H9 (cell line): ENCODE data around the gene CERS6. TPM values are rescaled to one million over a fixed set of nuclear protein-coding genes. Genes with fewer than 3 reads are reported as not detected.
A peak's percentile ranks its signal among the peaks of the same experiment; 100 is the strongest.

Experiments used
- DNase-seq: peaks from one replicate; pipeline ENCODE4 v3.0.0-alpha.2; 2017
- H2AFZ ChIP-seq: one replicate; pipeline ENCODE4 v1.6.1; 2013; ENCODE audit warnings: mild to moderate bottlenecking, low read length, control low read depth, moderate library complexity
- H2AK5ac ChIP-seq: 2 replicates; pipeline ENCODE4 v1.6.1; 2013; ENCODE audit warnings: low read length, control low read depth, mixed read lengths; ENCODE audit not compliant: insufficient read length
- H2BK120ac ChIP-seq: one replicate; pipeline ENCODE4 v1.6.1; 2013; ENCODE audit warnings: low read depth, mild to moderate bottlenecking, low read length, control low read depth, inconsistent platforms; ENCODE audit not compliant: poor library complexity, severe bottlenecking
- H2BK12ac ChIP-seq: 2 replicates; pipeline ENCODE4 v1.6.1; 2013; ENCODE audit warnings: low read length, control low read depth, mixed read lengths, low read depth; ENCODE audit not compliant: insufficient read length
- H2BK15ac ChIP-seq: 2 replicates; pipeline ENCODE4 v1.6.1; 2013; ENCODE audit warnings: low read depth, low read length, control low read depth
- H2BK20ac ChIP-seq: one replicate; pipeline ENCODE4 v1.6.1; 2013; ENCODE audit warnings: low read depth, mild to moderate bottlenecking, low read length, control low read depth, inconsistent platforms; ENCODE audit not compliant: poor library complexity, severe bottlenecking
- H2BK5ac ChIP-seq: 2 replicates; pipeline ENCODE4 v1.6.1; 2013; ENCODE audit warnings: low read length, control low read depth, mixed read lengths; ENCODE audit not compliant: insufficient read length
- H3K14ac ChIP-seq: 2 replicates; pipeline ENCODE4 v1.6.1; 2013; ENCODE audit warnings: low read length, control low read depth; ENCODE audit not compliant: insufficient read depth
- H3K18ac ChIP-seq: 2 replicates; pipeline ENCODE4 v1.6.1; 2013; ENCODE audit warnings: low read depth, mild to moderate bottlenecking, mixed read lengths, low read length, control low read depth; ENCODE audit not compliant: insufficient read length
- H3K23ac ChIP-seq: 2 replicates; pipeline ENCODE4 v1.6.1; 2013; ENCODE audit warnings: low read length, control low read depth, mixed read lengths, low read depth; ENCODE audit not compliant: insufficient read length
- H3K23me2 ChIP-seq: 2 replicates; pipeline ENCODE4 v1.6.1; 2013; ENCODE audit warnings: low read depth, mild to moderate bottlenecking, mixed read lengths, low read length, control low read depth; ENCODE audit not compliant: insufficient read length, poor library complexity, severe bottlenecking
- H3K27ac ChIP-seq: 2 replicates; pipeline ENCODE4 v1.5.1; 2013; ENCODE audit warnings: low read length, control low read depth, mixed read lengths, low read depth; ENCODE audit not compliant: insufficient read length
- H3K27me3 ChIP-seq: 2 replicates; pipeline ENCODE4 v1.6.1; 2013; ENCODE audit warnings: low read length, control low read depth, inconsistent platforms; ENCODE audit not compliant: insufficient read depth
- H3K4ac ChIP-seq: 2 replicates; pipeline ENCODE4 v1.6.1; 2013; ENCODE audit warnings: low read depth, mild to moderate bottlenecking, control low read depth, inconsistent platforms, low read length, moderate library complexity
- H3K4me1 ChIP-seq: 2 replicates; pipeline ENCODE4 v1.6.1; 2013; ENCODE audit warnings: low read length, control low read depth, inconsistent platforms; ENCODE audit not compliant: insufficient read depth
- H3K4me2 ChIP-seq: 2 replicates; pipeline ENCODE4 v1.6.1; 2013; ENCODE audit warnings: low read length, control low read depth, mixed read lengths; ENCODE audit not compliant: insufficient read length, insufficient read depth
- H3K56ac ChIP-seq: 2 replicates; pipeline ENCODE4 v1.6.1; 2013; ENCODE audit warnings: low read depth, mild to moderate bottlenecking, mixed read lengths, low read length, control low read depth; ENCODE audit not compliant: insufficient read length
- H3K79me1 ChIP-seq: 2 replicates; pipeline ENCODE4 v1.6.1; 2013; ENCODE audit warnings: low read depth, mild to moderate bottlenecking, moderate library complexity, low read length, control low read depth, inconsistent platforms; ENCODE audit not compliant: insufficient read depth, poor library complexity, severe bottlenecking
- H3K79me2 ChIP-seq: 2 replicates; pipeline ENCODE4 v1.6.1; 2013; ENCODE audit warnings: low read length, control low read depth, inconsistent platforms; ENCODE audit not compliant: insufficient read depth
- H3K9ac ChIP-seq: 2 replicates; pipeline ENCODE4 v1.6.1; 2013; ENCODE audit warnings: low read length, control low read depth, mixed read lengths; ENCODE audit not compliant: insufficient read length; ENCODE audit errors: extremely low read depth
- H3K9me3 ChIP-seq: one replicate; pipeline ENCODE4 v1.6.1; 2013; ENCODE audit warnings: low read depth, low read length, inconsistent platforms; ENCODE audit not compliant: control insufficient read depth
- H3T11ph ChIP-seq: one replicate; pipeline ENCODE4 v1.6.1; 2013; ENCODE audit warnings: mild to moderate bottlenecking, low read length, control low read depth, inconsistent platforms
- H4K20me1 ChIP-seq: one replicate; pipeline ENCODE4 v1.6.1; 2013; ENCODE audit not compliant: control insufficient read depth, insufficient read length, insufficient read depth
- H4K5ac ChIP-seq: 2 replicates; pipeline ENCODE4 v1.6.1; 2013; ENCODE audit warnings: low read depth, mild to moderate bottlenecking, mixed read lengths, low read length, control low read depth; ENCODE audit not compliant: insufficient read length
- H4K8ac ChIP-seq: replicated peaks from 2 replicates; pipeline ENCODE4 v1.6.1; 2013; ENCODE audit warnings: low read length, control low read depth, mixed read lengths, low read depth; ENCODE audit not compliant: insufficient read length
- H4K91ac ChIP-seq: 2 replicates; pipeline ENCODE4 v1.6.1; 2013; ENCODE audit warnings: low read depth, mild to moderate bottlenecking, moderate library complexity, mixed read lengths, low read length, control low read depth; ENCODE audit not compliant: insufficient read length
- H3K27ac Mint-ChIP-seq, 3 experiments: 2 replicates in 2 of 3; 3 replicates in 1 of 3; pipeline ENCODE4 v1.8.0; 2020 to 2021; ENCODE audit warnings: mixed read lengths in 3 of 3, mild to moderate bottlenecking in 1 of 3, moderate library complexity in 1 of 3
- H3K27me3 Mint-ChIP-seq: 2 replicates; pipeline ENCODE4 v1.8.0; 2021; ENCODE audit warnings: low read depth, mild to moderate bottlenecking, moderate library complexity, mixed read lengths
- H3K36me3 Mint-ChIP-seq, 3 experiments: 2 replicates in 2 of 3; 3 replicates in 1 of 3; pipeline ENCODE4 v1.8.0; 2020 to 2021; ENCODE audit warnings: low read depth in 3 of 3, mixed read lengths in 3 of 3; ENCODE audit not compliant: insufficient read depth in 1 of 3
- H3K4me1 Mint-ChIP-seq, 2 experiments: 2 replicates each; pipeline ENCODE4 v1.8.0; 2020; ENCODE audit warnings: mixed read lengths in 2 of 2
- H3K4me3 Mint-ChIP-seq, 2 experiments: 2 replicates in 1 of 2; 3 replicates in 1 of 2; pipeline ENCODE4 v1.8.0; 2020 to 2021; ENCODE audit warnings: mild to moderate bottlenecking in 2 of 2, mixed read lengths in 2 of 2, moderate library complexity in 1 of 2
- H3K9me3 Mint-ChIP-seq, 2 experiments: 2 replicates in 1 of 2; 3 replicates in 1 of 2; pipeline ENCODE4 v1.8.0; 2020; ENCODE audit warnings: mild to moderate bottlenecking in 2 of 2, mixed read lengths in 2 of 2, moderate library complexity in 1 of 2
- CTCF ChIP-seq: fragments of 200-600 bp; sonication (generic); conservative IDR thresholded peaks from 3 replicates; pipeline ENCODE4 v1.8.0; 2021; ENCODE audit warnings: antibody characterized with exemption, mild to moderate bottlenecking
- WGBS: extraction: QIAGEN DNeasy Blood & Tissue Kit; methylation state at CpG from one replicate; pipeline ENCODE4 v1.1.7; 2013; ENCODE audit warnings: missing lambda C conversion rate, low lambda C conversion rate, mixed read lengths; ENCODE audit not compliant: insufficient read length; ENCODE audit errors: extremely low coverage; 5-methylcytosine and 5-hydroxymethylcytosine counted together
- total RNA-seq: library from RNA; stranded (reverse); gene quantifications from 2 replicates; pipeline ENCODE4 v1.2.1, GENCODE V29; 2021

CERS6 gene
- total RNA-seq, 1 experiment from 2014 or later = 17.7 TPM

GRCh38 chr2:168652997-168653921, 197.2 kb downstream of the CERS6 start:
- Histone ChIP-seq H3K4ac (no peak overlapping the region), H4K91ac (no peak overlapping the region), H3K23ac (no peak overlapping the region), H2AK5ac (no peak overlapping the region), H2BK12ac (no peak overlapping the region), H3K9me3 (no peaks in the 10 kb centered on the region), H2BK20ac (no peak overlapping the region), H2BK5ac (no peak overlapping the region), H2BK15ac (no peak overlapping the region), H3K27ac (no peak overlapping the region), H2AFZ (no peak overlapping the region), H3K23me2 (no peaks in the 10 kb centered on the region), H3K79me1 (no peaks in the 10 kb centered on the region), H3K27me3 (no peaks in the 10 kb centered on the region), H2BK120ac (no peak overlapping the region), H3K79me2 (no peaks in the 10 kb centered on the region; the same call in 1 of the 2 replicates), H4K8ac (no peak overlapping the region), H3K56ac (no peak overlapping the region), H3K9ac (no peak overlapping the region), H3K18ac (no peak overlapping the region), H4K5ac (no peak overlapping the region), H3K14ac (no peak overlapping the region), H3T11ph (no peak overlapping the region), H3K4me2 (no peak overlapping the region), H3K4me1 (no peaks in the 10 kb centered on the region; the same call in 1 of the 2 replicates), H4K20me1 (no peaks in the 10 kb centered on the region)
- Mint-ChIP-seq H3K36me3 (no peaks in the 10 kb centered on the region; a peak in 1 of 7 replicates), H3K9me3 (no peaks in the 10 kb centered on the region; a peak in 1 of 5 replicates), H3K27ac (peak overlapping the region in 2 of 3 experiments; percentile 4 to 9; a peak in 2 of 7 replicates), H3K27me3 (no peaks in the 10 kb centered on the region), H3K4me1 (peaks cover 8 to 10% of the 10 kb centered on the region in 2 experiments), H3K4me3 (no peak overlapping the region)
- WGBS = no CpG with 5 or more reads among the region's 3 CpGs
- TF ChIP-seq CTCF = no peak
- DNase-seq = no peak
